Loucy (cell line): ENCODE results near the gene MAGEF1.
A peak's percentile ranks its signal among the peaks of the same experiment; 100 is the strongest.

ENCODE experiments used
- H2AFZ ChIP-seq: fragments of 200-600 bp; sonication (generic); 2 replicates; pipeline ENCODE4 v1.6.0; 2016; ENCODE audit warnings: antibody characterized with exemption, mild to moderate bottlenecking, low read length, moderate library complexity
- H3F3A ChIP-seq: fragments of 200-600 bp; 2 replicates; pipeline ENCODE4 v1.6.0; 2016; ENCODE audit warnings: antibody characterized with exemption, low read depth, mild to moderate bottlenecking
- H3K27me3 ChIP-seq: fragments of 200-600 bp; sonication (generic); 2 replicates; pipeline ENCODE4 v1.6.1; 2014; ENCODE audit warnings: low read length, mild to moderate bottlenecking; ENCODE audit not compliant: insufficient read depth, poor library complexity, severe bottlenecking
- H3K36me3 ChIP-seq: fragments of 200-600 bp; sonication (generic); 2 replicates; pipeline ENCODE4 v1.6.1; 2016; ENCODE audit warnings: low read length; ENCODE audit not compliant: insufficient read depth
- H3K4me1 ChIP-seq: fragments of 200-600 bp; sonication (generic); 2 replicates; pipeline ENCODE4 v1.5.1; 2014; ENCODE audit warnings: low read length, mild to moderate bottlenecking; ENCODE audit not compliant: insufficient read depth, poor library complexity, severe bottlenecking
- H3K4me2 ChIP-seq: fragments of 200-600 bp; sonication (generic); 2 replicates; pipeline ENCODE4 v1.6.0; 2014; ENCODE audit warnings: antibody characterized with exemption, low read length, low read depth, mild to moderate bottlenecking; ENCODE audit not compliant: poor library complexity, severe bottlenecking
- H3K4me3 ChIP-seq: fragments of 200-600 bp; sonication (generic); 2 replicates; pipeline ENCODE4 v1.5.1; 2014; ENCODE audit warnings: low read length, mild to moderate bottlenecking, mixed read lengths; ENCODE audit not compliant: poor library complexity, severe bottlenecking
- H3K79me2 ChIP-seq: fragments of 200-600 bp; sonication (generic); 2 replicates; pipeline ENCODE4 v1.6.1; 2014; ENCODE audit warnings: low read length; ENCODE audit not compliant: insufficient read depth
- H3K9ac ChIP-seq: fragments of 200-600 bp; sonication (generic); 2 replicates; pipeline ENCODE4 v1.6.0; 2014; ENCODE audit warnings: mild to moderate bottlenecking, low read depth, low read length, moderate library complexity; ENCODE audit not compliant: poor library complexity, severe bottlenecking
- H3K9me2 ChIP-seq: fragments of 200-600 bp; sonication (generic); replicated peaks from 2 replicates; pipeline ENCODE4 v1.6.1; 2016; ENCODE audit warnings: low read depth, low read length, mixed read lengths
- H3K9me3 ChIP-seq: fragments of 200-600 bp; sonication (generic); 2 replicates; pipeline ENCODE4 v1.6.1; 2014; ENCODE audit warnings: mild to moderate bottlenecking, antibody characterized with exemption, low read length, low read depth; ENCODE audit not compliant: insufficient read depth
- H4K20me1 ChIP-seq: fragments of 200-600 bp; sonication (generic); 2 replicates; pipeline ENCODE4 v1.6.0; 2014; ENCODE audit warnings: antibody characterized with exemption, low read length, mild to moderate bottlenecking; ENCODE audit not compliant: insufficient read depth, poor library complexity, severe bottlenecking
- CTCF ChIP-seq: fragments of 200-600 bp; sonication (generic); conservative IDR thresholded peaks from 2 replicates; pipeline ENCODE4 v1.5.1; 2014; ENCODE audit warnings: mild to moderate bottlenecking, antibody characterized with exemption, low read length
- EZH2phosphoT487 ChIP-seq: fragments of 200-600 bp; IDR thresholded peaks from 2 replicates; pipeline ENCODE4 v1.6.1; 2018; ENCODE audit warnings: antibody characterized with exemption, mild to moderate bottlenecking, moderate library complexity, borderline replicate concordance

MAGEF1 gene

GRCh38 chr3:184710870-184711492, 883 bp downstream of the MAGEF1 start:
- Histone ChIP-seq H3K9me3 (0 out of 2 replicates have a peak, but pooled peaks cover 3% of the 10 kb centered on the region), H3K4me2 (peak overlapping the region; percentile 90), H2AFZ (peak overlapping the region; percentile 47), H3K9ac (peak overlapping the region; percentile 96), H3F3A (peaks cover 23% of the 10 kb centered on the region), H3K27me3 (no peaks in the 10 kb centered on the region), H3K36me3 (no peaks in the 10 kb centered on the region), H4K20me1 (peaks cover 22% of the 10 kb centered on the region), H3K4me1 (peaks cover 24% of the 10 kb centered on the region), H3K9me2 (no peaks in the 10 kb centered on the region), H3K4me3 (peak overlapping the region; percentile 95), H3K79me2 (peaks cover 27% of the 10 kb centered on the region)
- no peak for TF ChIP-seq CTCF
- no peak for TF ChIP-seq EZH2phosphoT487

GRCh38 chr3:184703657-184704056, 8.2 kb downstream of the MAGEF1 start:
- H3K4me2 ChIP-seq: no peak overlapping the region
- H2AFZ ChIP-seq: no peak overlapping the region
- no peaks in the 10 kb centered on the region for H3F3A ChIP-seq
- H3K9ac ChIP-seq: no peak overlapping the region
- no peaks in the 10 kb centered on the region for H4K20me1 ChIP-seq
- no peaks in the 10 kb centered on the region for H3K36me3 ChIP-seq
- no peaks in the 10 kb centered on the region for H3K27me3 ChIP-seq
- no peaks in the 10 kb centered on the region for H3K9me2 ChIP-seq
- 0 out of 2 replicates have a peak, but pooled peaks cover 3% of the 10 kb centered on the region for H3K9me3 ChIP-seq
- H3K4me3 ChIP-seq: no peak overlapping the region
- H3K79me2 ChIP-seq: no peaks in the 10 kb centered on the region
- TF ChIP-seq EZH2phosphoT487: no peak
- no peak for TF ChIP-seq CTCF
- no peaks in the 10 kb centered on the region for H3K4me1 ChIP-seq

DNA sequence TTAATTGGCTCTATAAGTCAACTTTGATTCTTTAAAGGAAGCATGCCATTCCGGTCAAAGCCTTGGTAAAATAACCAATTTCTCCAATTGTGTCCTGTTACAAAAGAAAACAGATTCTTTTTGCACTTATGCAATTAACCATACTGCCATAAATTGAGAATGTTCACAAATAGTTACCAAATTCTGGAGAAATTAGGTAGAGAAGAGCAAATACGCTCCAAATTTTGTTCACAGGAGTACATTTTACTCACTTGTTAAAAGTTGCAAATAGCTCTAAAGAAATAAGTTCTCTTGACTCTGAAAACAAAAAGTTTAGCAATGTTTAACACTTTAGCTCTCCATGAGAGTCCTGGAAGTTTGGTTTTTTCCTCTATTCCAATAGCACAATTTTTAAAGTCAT, 11.1 kb downstream of the MAGEF1 start:
- no peaks in the 10 kb centered on the region for H3K79me2 ChIP-seq
- TF ChIP-seq CTCF (no peak), EZH2phosphoT487 (no peak)
- H4K20me1 ChIP-seq: no peaks in the 10 kb centered on the region
- H3K4me2 ChIP-seq: no peak overlapping the region
- no peaks in the 10 kb centered on the region for H3F3A ChIP-seq
- H3K9me2 ChIP-seq: no peaks in the 10 kb centered on the region
- H3K4me1 ChIP-seq: no peaks in the 10 kb centered on the region
- no peaks in the 10 kb centered on the region for H3K36me3 ChIP-seq
- no peak overlapping the region for H3K9ac ChIP-seq
- no peaks in the 10 kb centered on the region for H3K9me3 ChIP-seq
- H2AFZ ChIP-seq: no peak overlapping the region
- H3K27me3 ChIP-seq: no peaks in the 10 kb centered on the region
- H3K4me3 ChIP-seq: no peak overlapping the region
